Type B pancreatic cell (in vitro differentiated cells): ENCODE data around the gene NBAS. TPM values are rescaled to one million over a fixed set of nuclear protein-coding genes. Genes with fewer than 3 reads are reported as not detected.

ENCODE experiments used
- DNase-seq: peaks from one replicate; pipeline ENCODE4 v3.0.0; 2021; ENCODE audit warnings: mixed read lengths; ENCODE audit not compliant: unreplicated experiment; ENCODE audit errors: extremely low spot score
- H3K27ac Mint-ChIP-seq: 2 replicates; pipeline ENCODE4 v1.8.0; 2021; ENCODE audit warnings: mild to moderate bottlenecking, mixed read lengths
- H3K27me3 Mint-ChIP-seq: 2 replicates; pipeline ENCODE4 v1.8.0; 2021; ENCODE audit warnings: mixed read lengths
- H3K36me3 Mint-ChIP-seq: 2 replicates; pipeline ENCODE4 v1.8.0; 2021; ENCODE audit warnings: mixed read lengths
- H3K4me1 Mint-ChIP-seq: one replicate; pipeline ENCODE4 v1.8.0; 2021; ENCODE audit warnings: mixed read lengths; ENCODE audit not compliant: unreplicated experiment
- H3K4me3 Mint-ChIP-seq: 2 replicates; pipeline ENCODE4 v1.8.0; 2021; ENCODE audit warnings: mild to moderate bottlenecking, mixed read lengths
- H3K9me3 Mint-ChIP-seq: 2 replicates; pipeline ENCODE4 v1.8.0; 2021; ENCODE audit warnings: mixed read lengths
- total RNA-seq: library from RNA; stranded (reverse); gene quantifications from 2 replicates; pipeline ENCODE4 v1.2.1, GENCODE V29; 2021; ENCODE audit warnings: low replicate concordance
- TF ChIP-seq, protein P1 (sequence below): fragments of 200-600 bp; sonication (generic); conservative IDR thresholded peaks from 2 replicates; pipeline ENCODE4 v1.5.0; 2021; ENCODE audit warnings: antibody characterized with exemption, mild to moderate bottlenecking

NBAS gene
- total RNA-seq, 1 donor from 2014 or later, result 53.5 TPM

DNA sequence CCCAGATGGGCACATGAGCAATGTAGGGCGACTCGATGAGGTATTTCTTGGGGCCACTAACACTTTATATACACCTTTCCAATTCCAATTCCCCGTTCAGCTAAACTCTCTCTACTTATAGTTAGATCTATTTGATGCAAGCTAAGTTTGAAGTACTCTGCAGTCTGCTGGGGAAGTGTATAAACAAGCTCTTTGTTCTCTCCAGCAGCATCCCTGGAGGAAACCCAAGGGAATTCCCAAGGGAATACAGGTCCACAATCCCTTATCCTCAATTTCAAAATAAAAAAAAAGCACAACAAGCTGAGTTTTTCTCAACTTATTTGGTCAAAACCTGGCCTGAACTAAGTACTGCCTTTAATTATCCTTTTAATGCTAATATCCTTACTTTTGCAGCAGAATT lies 433.3 kb downstream of the NBAS start:
- peaks cover 5% of the 10 kb centered on the region for H3K9me3 Mint-ChIP-seq
- H3K36me3 Mint-ChIP-seq, result no peaks in the 10 kb centered on the region
- no peak overlapping the region for H3K27ac Mint-ChIP-seq
- H3K4me1 Mint-ChIP-seq, result peaks cover 23% of the 10 kb centered on the region
- TF ChIP-seq, protein P1, sequence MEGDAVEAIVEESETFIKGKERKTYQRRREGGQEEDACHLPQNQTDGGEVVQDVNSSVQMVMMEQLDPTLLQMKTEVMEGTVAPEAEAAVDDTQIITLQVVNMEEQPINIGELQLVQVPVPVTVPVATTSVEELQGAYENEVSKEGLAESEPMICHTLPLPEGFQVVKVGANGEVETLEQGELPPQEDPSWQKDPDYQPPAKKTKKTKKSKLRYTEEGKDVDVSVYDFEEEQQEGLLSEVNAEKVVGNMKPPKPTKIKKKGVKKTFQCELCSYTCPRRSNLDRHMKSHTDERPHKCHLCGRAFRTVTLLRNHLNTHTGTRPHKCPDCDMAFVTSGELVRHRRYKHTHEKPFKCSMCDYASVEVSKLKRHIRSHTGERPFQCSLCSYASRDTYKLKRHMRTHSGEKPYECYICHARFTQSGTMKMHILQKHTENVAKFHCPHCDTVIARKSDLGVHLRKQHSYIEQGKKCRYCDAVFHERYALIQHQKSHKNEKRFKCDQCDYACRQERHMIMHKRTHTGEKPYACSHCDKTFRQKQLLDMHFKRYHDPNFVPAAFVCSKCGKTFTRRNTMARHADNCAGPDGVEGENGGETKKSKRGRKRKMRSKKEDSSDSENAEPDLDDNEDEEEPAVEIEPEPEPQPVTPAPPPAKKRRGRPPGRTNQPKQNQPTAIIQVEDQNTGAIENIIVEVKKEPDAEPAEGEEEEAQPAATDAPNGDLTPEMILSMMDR, result no peak
- H3K27me3 Mint-ChIP-seq, result no peaks in the 10 kb centered on the region
- no peak overlapping the region for H3K4me3 Mint-ChIP-seq
- no peak for DNase-seq

GRCh38 chr2:15127301-15127700 lies 433.8 kb downstream of the NBAS start:
- TF ChIP-seq, protein P1, result no peak
- Mint-ChIP-seq H3K27me3 (no peaks in the 10 kb centered on the region), H3K27ac (no peak overlapping the region), H3K9me3 (peaks cover 4% of the 10 kb centered on the region), H3K4me1 (peaks cover 23% of the 10 kb centered on the region), H3K36me3 (no peaks in the 10 kb centered on the region), H3K4me3 (no peak overlapping the region)
- DNase-seq, result no peak

DNA sequence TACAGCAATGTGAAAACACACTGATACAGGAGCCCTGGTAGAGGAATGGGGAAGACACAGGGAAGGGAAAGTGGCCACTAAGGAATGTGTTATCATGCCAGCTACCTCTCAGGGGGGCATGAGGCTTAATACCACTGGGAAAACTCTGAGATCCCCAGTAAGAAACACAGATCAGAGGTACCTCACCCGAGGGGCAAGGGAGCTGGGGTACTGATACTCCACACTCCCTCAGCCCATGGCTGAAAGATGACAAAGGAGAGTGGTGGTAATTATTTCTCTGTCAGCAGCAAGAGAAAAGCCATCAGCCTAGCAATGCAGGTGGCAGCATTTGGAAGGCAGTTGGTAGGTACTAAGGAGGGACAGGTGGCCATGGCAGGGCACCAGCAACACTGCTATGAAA lies 434.8 kb downstream of the NBAS start:
- H3K9me3 Mint-ChIP-seq, result no peaks in the 10 kb centered on the region
- no peaks in the 10 kb centered on the region for H3K27me3 Mint-ChIP-seq
- TF ChIP-seq, protein P1, result no peak
- H3K27ac Mint-ChIP-seq, result no peak overlapping the region
- H3K36me3 Mint-ChIP-seq, result no peaks in the 10 kb centered on the region
- H3K4me1 Mint-ChIP-seq, result peaks cover 23% of the 10 kb centered on the region
- DNase-seq, result no peak
- H3K4me3 Mint-ChIP-seq, result no peak overlapping the region

- peaks cover 27% of the 10 kb centered on the region for H3K4me1 Mint-ChIP-seq
- DNase-seq, result no peak
- no peaks in the 10 kb centered on the region for H3K9me3 Mint-ChIP-seq
- TF ChIP-seq, protein P1, result no peak
- H3K4me3 Mint-ChIP-seq, result no peak overlapping the region
- H3K27me3 Mint-ChIP-seq, result no peaks in the 10 kb centered on the region
- no peaks in the 10 kb centered on the region for H3K36me3 Mint-ChIP-seq
- no peak overlapping the region for H3K27ac Mint-ChIP-seq
Observed at GRCh38 chr2:15122915-15123314, 438.2 kb downstream of the NBAS start.

- H3K4me1 Mint-ChIP-seq, result peaks cover 13% of the 10 kb centered on the region
- TF ChIP-seq, protein P1, result no peak
- no peak overlapping the region for H3K27ac Mint-ChIP-seq
- DNase-seq, result no peak
- H3K36me3 Mint-ChIP-seq, result no peaks in the 10 kb centered on the region
- no peaks in the 10 kb centered on the region for H3K9me3 Mint-ChIP-seq
- no peak overlapping the region for H3K4me3 Mint-ChIP-seq
- no peaks in the 10 kb centered on the region for H3K27me3 Mint-ChIP-seq
Observed at GRCh38 chr2:15120631-15121030, 440.5 kb downstream of the NBAS start.

- Mint-ChIP-seq H3K4me3 (no peak overlapping the region), H3K36me3 (no peaks in the 10 kb centered on the region), H3K4me1 (peaks cover 13% of the 10 kb centered on the region), H3K27ac (no peak overlapping the region), H3K9me3 (no peaks in the 10 kb centered on the region), H3K27me3 (no peaks in the 10 kb centered on the region)
- DNase-seq, result no peak
- TF ChIP-seq, protein P1, result no peak
Observed at GRCh38 chr2:15119722-15120175, 441.4 kb downstream of the NBAS start.
